ENCODE measurements around the gene DGCR2. TPM values are rescaled to one million over a fixed set of nuclear protein-coding genes. Genes with fewer than 3 reads are reported as not detected.

Gene DGCR2
- total and polyA plus RNA-seq, 2 of the 4 experiments (the other 2 are of a cell fraction): 17.2 to 35.4 TPM

DNA sequence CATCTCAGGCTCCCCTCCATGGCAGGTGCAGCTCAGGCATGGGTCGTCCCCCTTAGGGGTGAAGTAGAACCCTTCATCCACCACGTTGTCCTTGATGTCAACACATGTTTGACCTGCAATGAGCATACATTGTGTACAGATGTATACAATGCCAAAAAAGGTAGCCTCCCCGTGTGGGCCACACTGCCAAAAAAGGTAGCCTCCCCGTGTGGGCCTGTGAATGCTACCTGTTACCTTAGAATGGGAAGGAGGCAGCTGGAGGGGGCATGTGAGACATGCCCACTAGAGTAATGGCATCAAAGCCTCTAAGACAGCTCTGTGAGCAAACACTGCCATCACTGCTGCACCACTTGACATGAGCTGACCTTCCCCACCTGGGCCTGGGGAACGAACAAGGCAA lies 73.7 kb downstream of the DGCR2 start:
- in situ Hi-C loops (cut with MboI; ENCODE audit: low sequenced_read_pairs) (no loop called here), intact Hi-C loops (cut with micrococcal nuclease) (no loop called here), dilution Hi-C loops (cut with HindIII; ENCODE audit: low sequenced_read_pairs, unreplicated experiment) (no loop called here)
- H3K9me3 ChIP-seq (ENCODE audit: control insufficient read depth, insufficient read depth, low read length): no peaks in the 10 kb centered on the region
- H3K4ac ChIP-seq (ENCODE audit: low read depth, low read length): no peak overlapping the region
- TF ChIP-seq RFX5 (IDR thresholded peaks at IDR 0.05; ENCODE audit: low read depth, low read length) (no peak), POLR2A (IDR thresholded peaks at IDR 0.05; ENCODE audit: low read depth, low read length) (no peak), RAD21 (IDR thresholded peaks at IDR 0.05; ENCODE audit: low read length) (no peak)
- TF ChIP-seq, protein P1, sequence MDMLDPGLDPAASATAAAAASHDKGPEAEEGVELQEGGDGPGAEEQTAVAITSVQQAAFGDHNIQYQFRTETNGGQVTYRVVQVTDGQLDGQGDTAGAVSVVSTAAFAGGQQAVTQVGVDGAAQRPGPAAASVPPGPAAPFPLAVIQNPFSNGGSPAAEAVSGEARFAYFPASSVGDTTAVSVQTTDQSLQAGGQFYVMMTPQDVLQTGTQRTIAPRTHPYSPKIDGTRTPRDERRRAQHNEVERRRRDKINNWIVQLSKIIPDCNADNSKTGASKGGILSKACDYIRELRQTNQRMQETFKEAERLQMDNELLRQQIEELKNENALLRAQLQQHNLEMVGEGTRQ (IDR thresholded peaks at IDR 0.05; ENCODE audit: low read depth, low read length): no peak
- no peak overlapping the region for H3K14ac ChIP-seq (replicated peaks; ENCODE audit: low read depth, low read length)
- no peak overlapping the region for H2AFZ ChIP-seq (replicated peaks; ENCODE audit: low read length, poor library complexity)
- no peak overlapping the region for H2BK5ac ChIP-seq (ENCODE audit: low read depth, low read length, poor library complexity, severe bottlenecking)
- no peak overlapping the region for H4K5ac ChIP-seq (ENCODE audit: low read depth, low read length)
- H2BK120ac ChIP-seq (ENCODE audit: low read depth, low read length): no peak overlapping the region
- peaks cover 51% of the 10 kb centered on the region for H3K36me3 ChIP-seq (ENCODE audit: control insufficient read depth, insufficient read depth, low read length)
- POLR2A ChIA-PET (ENCODE audit: unreplicated experiment): no interaction called here
- no peak overlapping the region for H3K9ac ChIP-seq (ENCODE audit: low read depth, low read length)
- no peaks in the 10 kb centered on the region for H3K27me3 ChIP-seq (ENCODE audit: control insufficient read depth, insufficient read depth, low read length)
- no peak overlapping the region for H3K56ac ChIP-seq (ENCODE audit: extremely low read depth, insufficient read depth, low read length)
- no peak overlapping the region for H3K23ac ChIP-seq (ENCODE audit: low read depth, low read length)
- no peak overlapping the region for H4K91ac ChIP-seq (ENCODE audit: insufficient read depth, low read depth, low read length)
- H2AK9ac ChIP-seq (replicated peaks; ENCODE audit: low read depth, low read length, poor library complexity): no peak overlapping the region
- no peak overlapping the region for H3K27ac ChIP-seq (ENCODE audit: insufficient read depth, low read length)
- ATAC-seq (ENCODE audit: low read depth): no peak
- no peak overlapping the region for H3K4me2 ChIP-seq (ENCODE audit: low read depth, low read length)
- peaks cover 8% of the 10 kb centered on the region in 2 experiments; a peak in 2 of 4 replicates for H3K79me1 ChIP-seq (ENCODE audit: low read depth in 1 of 2, low read length in 2 of 2)
- BruUV-seq (replicated peaks): no TSS peak
- no peak overlapping the region for H2BK15ac ChIP-seq (ENCODE audit: low read depth, low read length)
- peaks cover 2% of the 10 kb centered on the region; the same call in 1 of the 2 replicates for H3K4me1 ChIP-seq (ENCODE audit: control insufficient read depth, insufficient read depth, low read length)
- no peak overlapping the region for H2BK20ac ChIP-seq (ENCODE audit: low read depth, low read length)
- CTCF ChIA-PET: no interaction called here
- H3K18ac ChIP-seq (ENCODE audit: low read depth, low read length): no peak overlapping the region
- H4K20me1 ChIP-seq (ENCODE audit: insufficient read depth, low read length): no peaks in the 10 kb centered on the region; the same call in 1 of the 2 replicates
- H3K9me1 ChIP-seq (ENCODE audit: insufficient read depth, low read length): peaks cover 12% of the 10 kb centered on the region; the same call in 1 of the 2 replicates
- DNase-seq: no peak
- no peak overlapping the region for H2AK5ac ChIP-seq (ENCODE audit: low read depth, low read length)
- no peak overlapping the region for H3K4me3 ChIP-seq (ENCODE audit: insufficient read depth, low read depth, low read length)
- WGBS, 2 experiments (ENCODE audit: extremely low coverage in 2 of 2, insufficient read length in 1 of 2): 100% methylated on average over 1 of the region's 5 CpGs; no CpG with 5 or more reads in 1 of the 2 experiments
- no peak overlapping the region for H4K8ac ChIP-seq (ENCODE audit: low read depth in 2 of 2, low read length in 2 of 2)

All from IMR-90 (cell line).